K562 (cell line): Measurements from ENCODE around the gene MTMR12. TPM values are rescaled to one million over a fixed set of nuclear protein-coding genes. Genes with fewer than 3 reads are reported as not detected.
"Not testable (repeated sequence)": the region's sequence is repeated elsewhere in the genome, so short reads cannot be mapped to it uniquely, and the experiment has no call there.

Experiments
- ATAC-seq: fragments of 200-7000 bp; cut with Tn5 transposase; 3 replicates; pipeline ENCODE4 v1.9.1; 2020; ENCODE audit warnings: moderate library complexity
- BruUV-seq: library from RNA; stranded (reverse); fragments of 400-500 nt; replicated peaks from 2 replicates; lab custom pipeline; 2021; lab: Mats Ljungman, UMichigan
- CTCF ChIA-PET: fragments of 300-600 bp; formaldehyde crosslinking; extraction: SDS; loops from one replicate; lab custom pipeline; 2021; ENCODE audit warnings: low intra/inter-chr PET ratio; lab: Yijun Ruan, JAX
- POLR2A ChIA-PET: fragments of 300-600, 350-650 bp; sonication (Branson Sonifier 250); formaldehyde crosslinking; extraction: SDS; loops from one replicate; lab custom pipeline; 2021; ENCODE audit warnings: antibody characterized with exemption, inconsistent platforms; lab: Yijun Ruan, JAX
- DNase-seq, 4 experiments: peaks; one replicate each; pipeline versions ENCODE4 v3.0.0 to v3.0.0-alpha.2; 2011 to 2018; ENCODE audit warnings: low spot score in 3 of 4, mixed read lengths in 3 of 4; ENCODE audit errors: extremely low read depth in 1 of 4
- FAIRE-seq: peaks from 2 replicates; lab custom pipeline; 2011; peaks lifted over from hg19 to GRCh38; lab: Jason Lieb, UNC
- H2AFZ ChIP-seq: 2 replicates; pipeline ENCODE4 v1.6.0; 2011; ENCODE audit warnings: low read depth, low read length, control low read depth, inconsistent platforms
- H3K27ac ChIP-seq: fragments of 200-600 bp; 3 replicates; pipeline ENCODE4 v1.8.0; 2011; ENCODE audit warnings: low read depth, mild to moderate bottlenecking, control low read depth, inconsistent platforms, low read length, moderate library complexity, mixed read lengths; ENCODE audit errors: extremely low read depth
- H3K27me3 ChIP-seq, 2 experiments: fragments of 300-600 bp in 1 of 2; 2 replicates in 1 of 2; 3 replicates in 1 of 2; pipeline versions ENCODE4 v1.6.0 to v1.8.0; 2011; ENCODE audit warnings: inconsistent platforms in 2 of 2, low read length in 2 of 2, mild to moderate bottlenecking in 1 of 2, mixed read lengths in 1 of 2, moderate library complexity in 1 of 2; ENCODE audit not compliant: control insufficient read depth in 2 of 2, insufficient read depth in 2 of 2
- H3K36me3 ChIP-seq: fragments of 300-600 bp; 3 replicates; pipeline ENCODE4 v1.8.0; 2011; ENCODE audit warnings: mild to moderate bottlenecking, low read length, inconsistent platforms; ENCODE audit not compliant: control insufficient read depth, insufficient read depth
- H3K4me1 ChIP-seq, 2 experiments: fragments of 200-600 bp in 1 of 2; replicated peaks in 1 of 2; 2 replicates in 1 of 2; 3 replicates in 1 of 2; pipeline versions ENCODE4 v1.5.1 to v1.8.0; 2011; ENCODE audit warnings: inconsistent platforms in 2 of 2, low read length in 2 of 2, mild to moderate bottlenecking in 1 of 2, mixed read lengths in 1 of 2, moderate library complexity in 1 of 2; ENCODE audit not compliant: control insufficient read depth in 2 of 2, insufficient read depth in 2 of 2
- H3K4me2 ChIP-seq: 2 replicates; pipeline ENCODE4 v1.6.1; 2011; ENCODE audit warnings: low read length, control low read depth, inconsistent platforms, mixed read lengths; ENCODE audit not compliant: insufficient read depth
- H3K4me3 ChIP-seq: fragments of 200-600 bp; sonication (generic), shearing (Covaris generic); 2 replicates; pipeline ENCODE4 v1.5.1; 2016; ENCODE audit warnings: control low read depth, inconsistent platforms
- H3K79me2 ChIP-seq: fragments of 200-600 bp; 3 replicates; pipeline ENCODE4 v1.8.0; 2011; ENCODE audit warnings: low read length, inconsistent platforms; ENCODE audit not compliant: control insufficient read depth, insufficient read depth
- H3K9ac ChIP-seq, 2 experiments: 2 replicates each; pipeline versions ENCODE4 v1.6.0 to v1.6.1; 2011; ENCODE audit warnings: low read depth in 2 of 2, low read length in 2 of 2, control low read depth in 1 of 2, inconsistent platforms in 1 of 2, mild to moderate bottlenecking in 1 of 2, mixed read lengths in 1 of 2; ENCODE audit not compliant: insufficient read depth in 1 of 2
- H3K9me1 ChIP-seq: one replicate; pipeline ENCODE4 v1.6.0; 2011; ENCODE audit warnings: inconsistent platforms, mild to moderate bottlenecking, low read length, moderate library complexity; ENCODE audit not compliant: control insufficient read depth, insufficient read depth
- H3K9me3 ChIP-seq: replicated peaks from 2 replicates; pipeline ENCODE4 v1.5.1; 2011; ENCODE audit warnings: low read depth, low read length, inconsistent platforms; ENCODE audit not compliant: control insufficient read depth, insufficient read depth
- H4K20me1 ChIP-seq: replicated peaks from 2 replicates; pipeline ENCODE4 v1.6.1; 2011; ENCODE audit warnings: low read length, inconsistent platforms, mixed read lengths; ENCODE audit not compliant: control insufficient read depth, insufficient read depth
- ARID2 ChIP-seq: fragments of 450-650 bp; IDR thresholded peaks from 2 replicates; pipeline ENCODE4 v1.6.1; 2017; ENCODE audit warnings: antibody characterized with exemption, mild to moderate bottlenecking
- ATF3 ChIP-seq, 2 experiments: fragments of 450-650 bp in 1 of 2; sonication (generic) in 1 of 2; formaldehyde crosslinking in 1 of 2; IDR thresholded peaks in 1 of 2; conservative IDR thresholded peaks in 1 of 2; 2 replicates each; pipeline versions ENCODE4 v1.6.1 to v1.8.1; 2016 to 2023; ENCODE audit warnings: mild to moderate bottlenecking in 2 of 2, moderate library complexity in 2 of 2, inconsistent platforms in 1 of 2, missing genetic modification reagents in 1 of 2
- ATF6 ChIP-seq: sonication (generic); formaldehyde crosslinking; IDR thresholded peaks from 2 replicates; pipeline ENCODE4 v1.4.0; 2020; ENCODE audit warnings: mild to moderate bottlenecking, missing genetic modification reagents
- ID3 ChIP-seq, 2 experiments: fragments of 250-450 bp in 1 of 2; fragments of 450-650 bp in 1 of 2; sonication (Bioruptor Pico) in 1 of 2; IDR thresholded peaks; 2 replicates each; pipeline versions ENCODE4 v1.6.1 to v1.8.0; 2016 to 2021; ENCODE audit warnings: mild to moderate bottlenecking in 2 of 2, moderate library complexity in 2 of 2, missing compliant biosample characterization in 1 of 2, missing genetic modification characterization in 1 of 2
- JUNB ChIP-seq: fragments of 450-650 bp; formaldehyde crosslinking; conservative IDR thresholded peaks from 2 replicates; pipeline ENCODE4 v1.4.0; 2020; ENCODE audit warnings: mild to moderate bottlenecking
- KDM5B ChIP-seq: fragments of 200-600 bp; sonication (generic); IDR thresholded peaks from 2 replicates; pipeline ENCODE4 v1.6.1; 2012; ENCODE audit warnings: low read depth, mild to moderate bottlenecking, moderate library complexity, low read length, control low read depth, inconsistent platforms; ENCODE audit not compliant: insufficient replicate concordance
- MLLT1 ChIP-seq, 2 experiments: fragments of 450-650 bp; IDR thresholded peaks; 2 replicates each; pipeline ENCODE4 v1.6.1; 2016
- NFIC ChIP-seq: fragments of 450-650 bp; IDR thresholded peaks from 2 replicates; pipeline ENCODE4 v1.6.1; 2017; ENCODE audit warnings: mild to moderate bottlenecking, inconsistent platforms
- NR1H2 ChIP-seq: sonication (generic); formaldehyde crosslinking; IDR thresholded peaks from 2 replicates; pipeline ENCODE4 v1.4.0; 2020; ENCODE audit warnings: mild to moderate bottlenecking, missing genetic modification reagents
- PCBP1 ChIP-seq: fragments of 200-400 bp; formaldehyde crosslinking; IDR thresholded peaks from 2 replicates; pipeline ENCODE4 v1.6.1; 2018; ENCODE audit warnings: mild to moderate bottlenecking, low read depth, low read length; ENCODE audit not compliant: poor library complexity, severe bottlenecking
- PYGO2 ChIP-seq: fragments of 450-650 bp; IDR thresholded peaks from 2 replicates; pipeline ENCODE4 v1.6.1; 2016; ENCODE audit warnings: mild to moderate bottlenecking, missing genetic modification characterization, moderate library complexity, missing compliant biosample characterization
- ZNF655 ChIP-seq: fragments of 250-450 bp; sonication (Bioruptor Pico); IDR thresholded peaks from 2 replicates; pipeline ENCODE4 v1.5.0; 2021
- WGBS: fragments of 100-300 bp; shearing (Covaris generic); methylation state at CpG from one replicate; pipeline ENCODE4 v1.1.6; 2016; ENCODE audit warnings: low coverage, mixed read lengths; ENCODE audit not compliant: insufficient coverage; ENCODE audit errors: missing lambda C conversion rate; 5-methylcytosine and 5-hydroxymethylcytosine counted together
- in situ Hi-C: fragments of 300-500 bp; cut with MboI; formaldehyde crosslinking; loops from 4 replicates; pipeline ENCODE4 v1.15.0; 2018; ENCODE audit warnings: inconsistent platforms, mixed read lengths
- intact Hi-C: fragments of 100-400 bp; cut with micrococcal nuclease; formaldehyde crosslinking; loops from 2 replicates; pipeline ENCODE4 v1.14.2; 2022
- polyA plus RNA-seq, 8 experiments: library from polyadenylated mRNA; depleted of rRNA in 4 of 8; stranded (reverse) in 5 of 8; unstranded in 3 of 8; fragments of >200 nt; fragmentation: Nextera tagmentation in 2 of 8; fragmentation: Illumina TruSeq in 1 of 8; extraction: Ambion mirVana in 2 of 8; extraction: Trizol in 1 of 8; gene quantifications; 2 replicates each; pipeline versions ENCODE4 v1.2.1 to v1.2.3, GENCODE V29; 2011 to 2014; ENCODE audit warnings: inconsistent platforms in 1 of 8, missing spikeins in 1 of 8
- total RNA-seq, 7 experiments: library from RNA; depleted of rRNA in 6 of 7; stranded (reverse); fragments of >200 nt in 6 of 7; fragmentation: Illumina TruSeq in 2 of 7; extraction: Trizol in 2 of 7; gene quantifications; 2 replicates each; pipeline versions ENCODE4 v1.2.1 to v1.2.3, GENCODE V29; 2011 to 2021; ENCODE audit warnings: low replicate concordance in 1 of 7

The MTMR12 gene
- total and polyA plus RNA-seq, 9 of the 15 experiments (the other 6 are each of a cell fraction or from before 2014, with no cell fraction given) = 4.0 to 28.7 (median 17.1) TPM

GRCh38 chr5:32314152-32314488 is 1.4 kb upstream of the MTMR12 start (continued):
- peak; percentile 63; the same call in 1 of the 2 replicates for TF ChIP-seq ATF3 (IDR thresholded peaks at IDR 0.05)
- TF ChIP-seq ATF3 (CRISPR knock-in tag; conservative IDR thresholded peaks at IDR 0.05) = not testable (repeated sequence)

- ATAC-seq (peak; percentile 33), FAIRE-seq (no peak), DNase-seq (peak; percentile 44 to 66 (median 52))
- CTCF ChIA-PET = no interaction called here
- Histone ChIP-seq H4K20me1 (no peaks in the 10 kb centered on the region), H3K27ac (peak overlapping the region; percentile 80), H3K9me1 (no peaks in the 10 kb centered on the region), H3K36me3 (peaks cover 8% of the 10 kb centered on the region; the same call in 1 of the 3 replicates), H3K4me3 (peak overlapping the region; percentile 94), H3K4me2 (peak overlapping the region; percentile 81), H3K4me1 (peaks cover 13 to 33% of the 10 kb centered on the region in 2 experiments), H3K9ac (peak overlapping the region; percentile 77 to 94), H2AFZ (peak overlapping the region; percentile 77), H3K27me3 (no peaks in the 10 kb centered on the region), H3K79me2 (peaks cover 46% of the 10 kb centered on the region), H3K9me3 (no peaks in the 10 kb centered on the region)
- no TSS peak for BruUV-seq
- intact Hi-C loops (loop anchor here (2.0 kb wide), 1 partner anchor 141 kb away; no protein-coding TSS in a partner anchor), in situ Hi-C loops (no loop called here)
- WGBS = under 1% methylated on average over 34 of the region's 34 CpGs
- POLR2A ChIA-PET = interaction anchor here (1.0 to 1.8 kb wide), 2 partner anchors 14 to 118 kb away, joined by 3 to 10 read pairs; no protein-coding TSS in a partner anchor
- peak; percentile 23 for TF ChIP-seq KDM5B
- no peak for TF ChIP-seq ID3 (CRISPR knock-in tag; IDR thresholded peaks at IDR 0.05)
- 0 out of 2 replicates have a peak, but pooled peaks have one; percentile 52 for TF ChIP-seq ID3 (tag; IDR thresholded peaks at IDR 0.05)
- TF ChIP-seq PCBP1 = peak; percentile 19
- no peak for TF ChIP-seq JUNB (CRISPR knock-in tag)
- TF ChIP-seq ARID2 = no peak
- no peak for TF ChIP-seq NR1H2 (CRISPR knock-in tag)
- TF ChIP-seq ATF6 (CRISPR knock-in tag) = no peak
- TF ChIP-seq MLLT1 (IDR thresholded peaks at IDR 0.05) = no peak
- TF ChIP-seq NFIC = 0 out of 2 replicates have a peak, but pooled peaks have one; percentile 19
- TF ChIP-seq ZNF655 = no peak
- no peak for TF ChIP-seq PYGO2 (tag)
Measured at GRCh38 chr5:32312197-32312594, 543 bp downstream of the MTMR12 start.
